GM18909 (cell line): ENCODE results near the gene DNLZ.
"Not testable (repeated sequence)": the region's sequence is repeated elsewhere in the genome, so short reads cannot be mapped to it uniquely, and the experiment has no call there.

Source experiments
- ATAC-seq: cut with Tn5 transposase; IDR thresholded peaks from one replicate; pipeline ENCODE4 v1.9.1; 2021; ENCODE audit warnings: mild to moderate bottlenecking; ENCODE audit not compliant: unreplicated experiment, poor library complexity

The DNLZ gene

DNA sequence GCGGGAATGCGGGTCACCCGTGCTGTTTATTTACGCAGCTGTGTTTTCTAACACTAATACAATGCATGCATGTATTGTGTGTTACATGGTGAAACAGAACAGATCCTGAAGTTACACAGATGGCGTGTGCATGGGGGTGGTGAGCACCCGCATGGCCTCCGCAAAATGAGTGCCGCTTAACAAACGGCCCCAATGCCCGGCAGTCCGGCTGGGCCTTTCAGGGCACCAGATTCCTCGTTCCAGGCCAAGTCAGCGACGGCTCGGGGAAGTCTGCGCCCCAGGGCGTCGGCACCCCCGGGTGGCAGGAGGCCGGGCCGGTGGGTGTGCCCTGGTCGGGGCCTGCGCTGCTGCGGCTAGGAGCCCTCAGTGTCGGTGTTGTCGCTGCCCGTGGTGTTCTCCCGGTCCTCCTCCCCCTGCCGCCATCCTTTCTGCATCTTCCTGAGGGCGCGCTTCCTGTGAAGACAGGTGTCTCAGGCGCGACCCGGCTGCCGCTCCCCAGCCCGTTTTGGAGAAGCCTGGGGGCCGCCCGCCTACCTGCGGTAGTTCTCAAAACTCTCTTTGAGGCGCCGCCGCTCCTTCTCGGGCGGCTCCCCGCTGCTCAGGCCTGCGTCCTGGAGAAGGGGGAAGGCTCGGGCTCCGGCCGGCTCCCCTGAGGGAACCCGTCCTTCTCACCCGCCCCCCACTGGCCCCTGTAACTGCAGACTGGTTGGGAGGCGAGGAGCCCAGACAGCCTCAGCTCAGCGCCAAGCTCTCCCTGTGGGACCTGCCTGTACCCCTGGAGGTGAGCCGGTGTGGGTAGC is 605 bp upstream of the DNLZ start:
- no peak for ATAC-seq

- ATAC-seq = no peak
Measured at GRCh38 chr9:136362450-136362784, 1.1 kb downstream of the DNLZ start.

DNA sequence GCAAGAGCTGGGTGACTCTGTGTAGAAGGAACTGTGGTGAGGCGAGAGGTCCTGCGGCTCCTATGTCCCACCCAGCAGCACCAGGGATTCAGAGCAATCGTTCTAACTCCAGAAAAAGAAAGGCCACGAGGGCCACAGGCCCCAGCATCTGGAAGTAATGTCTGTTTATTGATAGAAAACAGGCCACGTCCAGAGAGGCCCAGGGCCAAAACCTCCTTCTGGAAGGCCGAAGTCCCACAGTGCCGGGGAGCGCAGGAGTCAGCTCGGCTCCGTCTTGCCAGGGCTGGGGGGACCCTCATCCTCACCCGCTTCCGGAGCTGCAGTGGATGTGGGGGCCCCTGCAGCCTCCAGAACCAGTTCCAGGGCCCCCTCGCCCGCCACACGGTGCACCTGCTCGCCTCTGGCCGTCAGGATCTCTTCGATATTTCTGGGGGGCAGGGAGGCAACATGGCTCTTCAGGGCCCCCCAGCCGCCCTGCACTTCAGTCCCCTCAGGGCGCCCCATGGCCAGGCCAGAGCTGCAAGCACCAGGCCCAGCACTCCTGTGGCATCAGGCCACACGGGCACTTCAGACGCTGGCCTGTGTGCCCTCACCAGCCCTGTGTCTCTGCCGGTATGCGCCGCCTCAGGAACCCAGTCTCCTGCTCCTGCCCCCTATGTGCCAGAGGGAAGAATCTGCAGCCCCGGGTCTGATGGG is 1.6 kb downstream of the DNLZ start:
- ATAC-seq = no peak

DNA sequence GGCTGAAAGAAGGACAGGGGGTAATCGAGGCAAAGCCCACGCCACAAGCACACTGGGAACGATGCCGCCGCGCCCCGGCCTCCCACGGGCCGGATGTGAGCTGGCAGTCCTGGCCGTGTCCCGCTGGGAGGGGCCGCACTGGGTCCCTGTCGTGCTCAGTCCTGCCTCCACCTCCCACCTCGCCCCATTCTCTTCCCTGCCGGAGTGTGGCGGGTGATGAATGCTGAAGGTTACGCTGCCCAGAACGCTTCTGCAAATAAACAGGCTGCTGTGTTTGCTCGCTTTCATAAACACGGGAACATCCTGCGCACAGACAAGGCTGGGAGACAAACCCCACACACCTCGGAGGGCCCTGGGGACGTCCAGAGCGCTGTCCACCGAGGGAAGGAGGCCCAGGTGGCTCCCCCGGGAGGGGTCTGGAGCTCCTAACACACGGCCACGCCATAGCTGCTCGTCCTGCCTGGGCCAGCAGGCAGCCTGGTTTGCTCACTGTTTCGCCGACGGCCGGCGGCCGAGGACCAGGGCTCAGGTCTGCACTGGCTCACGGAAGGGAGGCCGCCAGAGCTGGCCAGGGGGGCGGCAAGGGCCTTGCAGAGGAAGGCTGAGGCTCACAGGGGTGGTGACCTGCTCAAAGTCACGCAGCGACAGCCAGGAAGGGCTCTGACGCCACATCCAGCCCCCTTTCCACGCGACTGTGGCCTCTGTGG is 2.3 kb downstream of the DNLZ start:
- ATAC-seq = no peak

DNA sequence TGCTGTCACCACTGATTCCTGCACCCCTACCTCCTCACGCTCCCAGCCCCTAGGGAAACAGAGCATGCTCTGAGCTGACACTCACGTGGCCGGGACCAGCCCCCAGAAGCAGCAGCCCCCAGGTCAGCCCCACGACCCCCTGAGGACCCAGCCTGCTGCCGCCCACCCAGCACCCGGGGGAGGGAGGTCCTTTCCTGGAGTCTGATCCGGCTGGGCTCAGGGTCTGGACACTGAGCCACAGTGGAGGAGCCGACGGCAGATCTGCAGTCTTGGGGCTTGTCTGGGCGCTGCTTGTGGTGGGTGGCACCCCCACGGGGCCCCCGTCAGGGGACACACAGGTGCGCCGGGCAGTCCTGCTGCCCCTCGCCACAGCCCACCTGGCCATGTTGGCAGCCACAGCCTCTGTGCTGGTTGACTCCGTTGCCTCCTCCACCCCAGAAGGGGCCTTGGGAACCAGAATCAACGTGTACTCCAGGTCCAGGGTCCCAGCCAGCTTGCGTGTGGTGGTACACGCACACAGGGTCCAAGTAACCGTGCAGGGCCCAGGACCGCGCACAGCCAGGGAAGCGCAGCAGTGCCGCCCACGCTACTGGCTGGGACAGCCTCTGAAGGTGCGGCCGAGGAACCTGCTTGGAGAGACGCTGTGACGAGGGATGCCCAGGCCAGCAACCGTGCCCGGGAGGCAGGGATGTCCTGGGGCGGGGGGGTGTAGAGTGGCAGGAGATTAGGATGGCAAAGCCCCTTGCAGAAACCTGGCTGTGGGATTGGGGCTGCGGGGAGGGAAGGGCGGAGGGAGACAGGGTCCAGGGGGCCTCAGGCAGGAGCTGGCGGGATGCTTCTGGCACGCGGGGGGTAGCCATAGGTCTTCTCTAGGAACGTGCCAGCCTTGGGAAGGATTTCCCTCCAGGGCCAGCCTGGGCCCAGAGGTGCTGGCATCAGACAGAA is 3.5 kb downstream of the DNLZ start:
- ATAC-seq = no peak

GRCh38 chr9:136358888-136359287 is 4.7 kb downstream of the DNLZ start:
- ATAC-seq = no peak

DNA sequence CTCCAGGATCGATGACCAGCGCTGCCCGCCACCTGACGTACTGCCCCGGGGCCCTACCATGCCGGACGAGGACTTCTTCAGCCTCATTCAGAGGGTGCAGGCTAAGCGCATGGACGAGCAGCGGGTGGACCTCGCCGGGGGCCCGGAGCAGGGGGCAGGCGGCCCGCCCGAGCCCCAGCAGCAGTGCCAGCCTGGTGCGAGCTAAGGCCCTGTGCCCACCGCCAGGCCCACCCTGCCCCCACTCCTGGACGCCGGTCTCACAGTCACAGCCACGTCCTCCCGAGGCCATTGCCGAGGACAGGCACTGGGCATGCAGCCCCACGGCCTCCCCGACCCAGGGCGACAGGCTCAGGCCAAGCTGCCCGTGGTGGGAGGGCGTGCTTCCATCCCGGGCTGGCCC is 5.5 kb downstream of the DNLZ start:
- ATAC-seq = no peak

DNA sequence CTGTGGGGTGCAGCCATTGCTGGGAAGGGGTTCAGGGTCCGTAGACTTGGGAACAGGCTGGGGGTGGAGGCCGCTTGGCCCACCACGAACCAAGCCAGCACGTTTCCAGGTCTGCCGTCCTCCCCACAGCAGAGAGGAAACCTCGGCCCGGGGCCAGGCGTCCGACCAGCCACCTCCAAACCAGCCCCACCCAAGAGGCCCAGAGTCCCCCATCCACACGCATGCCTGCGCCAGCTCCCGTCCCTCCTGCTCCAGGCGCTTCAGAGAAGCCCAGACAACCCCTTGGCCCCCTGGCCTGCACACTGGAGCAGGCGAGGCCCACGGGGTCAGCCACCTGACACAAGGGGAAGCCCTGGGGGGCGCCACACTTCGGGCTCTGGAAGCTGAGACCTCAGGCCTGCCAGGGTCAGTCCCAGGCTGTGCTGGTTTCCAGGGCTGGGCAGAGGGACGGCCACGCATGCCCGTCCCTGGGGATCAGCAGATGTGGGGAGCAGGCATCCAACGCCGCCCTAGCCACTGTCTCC is 6.3 kb downstream of the DNLZ start:
- no peak for ATAC-seq

GRCh38 chr9:136355616-136356557 is 7.7 kb downstream of the DNLZ start:
- ATAC-seq = no peak

DNA sequence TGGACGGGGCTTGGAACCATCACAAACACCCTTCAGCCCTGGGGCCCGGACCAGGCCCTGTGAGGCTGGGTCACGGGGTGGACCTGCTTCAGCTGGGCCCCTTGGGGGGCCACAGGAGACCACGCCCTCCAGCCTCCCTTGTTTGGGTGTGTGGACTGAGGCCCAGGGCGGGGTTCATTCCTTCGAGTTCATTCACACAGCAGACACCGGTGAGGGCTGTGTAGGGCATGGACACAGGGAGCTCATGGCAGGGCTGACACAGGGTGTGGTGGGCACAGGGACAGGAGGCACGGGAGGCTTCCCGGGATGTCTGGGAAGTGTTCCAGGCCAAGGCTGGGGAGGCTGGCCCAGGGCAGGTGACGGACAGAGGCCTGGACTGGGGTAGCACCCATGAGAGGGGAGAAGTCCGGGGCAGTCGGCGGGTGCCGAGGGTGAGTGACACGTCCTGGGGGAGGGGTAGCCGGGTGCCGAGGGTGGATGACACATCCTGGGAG is 8.9 kb downstream of the DNLZ start:
- ATAC-seq = no peak

DNA sequence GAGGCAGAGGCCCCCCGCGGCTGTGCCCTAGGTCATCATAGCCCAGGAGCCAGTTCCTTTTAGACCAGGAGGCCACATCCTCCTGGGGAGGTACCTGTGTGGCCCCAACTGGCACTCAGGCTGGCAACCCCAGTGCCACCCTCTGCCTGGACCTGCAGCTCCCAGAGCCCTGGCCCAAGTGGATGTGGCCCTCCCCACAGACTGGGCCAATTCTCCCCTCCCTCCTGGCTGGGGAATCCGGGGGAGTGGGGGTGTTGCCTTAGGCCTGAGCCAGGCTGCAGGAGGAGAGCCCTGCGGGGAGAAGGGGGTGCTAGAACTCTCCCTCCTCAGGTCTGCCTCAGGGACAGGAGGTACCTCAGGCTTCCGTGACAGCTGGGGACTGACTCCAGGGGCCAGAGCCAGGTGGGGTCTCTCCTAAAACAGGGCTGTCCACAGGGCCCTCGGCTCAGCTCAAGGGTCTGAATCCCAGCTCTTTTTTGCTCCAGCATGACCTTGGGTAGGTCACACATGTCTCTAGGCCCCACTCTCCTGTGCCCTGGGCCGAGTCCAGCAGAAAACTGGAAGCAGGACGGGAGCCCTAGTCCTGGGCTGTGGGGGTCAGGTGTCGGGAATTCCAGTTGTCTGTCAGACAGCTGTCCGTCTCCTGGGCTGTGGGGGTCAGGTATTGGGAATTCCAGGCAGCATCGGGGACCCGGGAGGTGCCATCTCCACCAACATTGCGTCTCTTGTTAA is 9.6 kb downstream of the DNLZ start:
- ATAC-seq = no peak

DNA sequence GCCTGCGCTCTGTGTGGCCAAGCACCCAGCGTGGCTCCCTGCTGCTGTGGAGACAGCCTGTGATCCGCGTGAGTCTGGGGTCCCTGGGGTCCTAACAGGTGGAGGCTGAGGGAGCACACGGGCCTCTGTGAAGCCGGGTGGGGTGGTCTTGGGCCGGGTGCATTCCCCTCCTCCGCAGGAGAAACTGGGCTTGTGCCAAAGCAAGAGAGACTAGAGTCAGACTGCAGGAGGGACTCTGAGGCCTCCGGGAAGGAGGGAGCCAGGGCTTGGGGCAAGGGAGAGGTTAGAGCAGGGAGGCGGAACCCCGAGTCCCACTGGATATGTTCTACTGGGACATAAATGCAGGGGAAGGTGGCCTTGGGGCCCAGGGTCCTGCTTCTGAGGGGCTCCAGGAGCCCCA is 10.5 kb downstream of the DNLZ start:
- ATAC-seq = no peak

GRCh38 chr9:136352682-136353081 is 10.9 kb downstream of the DNLZ start:
- no peak for ATAC-seq

- ATAC-seq = not testable (repeated sequence)
Measured at GRCh38 chr9:136351868-136352267, 11.7 kb downstream of the DNLZ start.

GRCh38 chr9:136351252-136351800 is 12.2 kb downstream of the DNLZ start:
- no peak for ATAC-seq

GRCh38 chr9:136349546-136349945 is 14.0 kb downstream of the DNLZ start:
- no peak for ATAC-seq

GRCh38 chr9:136348691-136349090 is 14.9 kb downstream of the DNLZ start:
- ATAC-seq = no peak
